Breast epithelium (tissue), 4 donors: ENCODE data around the gene CHRNG. TPM values are rescaled to one million over a fixed set of nuclear protein-coding genes. Genes with fewer than 3 reads are reported as not detected.

Experiments used
- DNase-seq, 2 donors: peaks; one replicate each; pipeline ENCODE4 v3.0.0-alpha.2; 2019; ENCODE audit warnings: low spot score in 2 of 2
- H3K27ac ChIP-seq, 2 donors: fragments of 200-600 bp; sonication (generic) in 1 of 2; one replicate each; pipeline ENCODE4 v1.5.1; 2016 to 2019; ENCODE audit warnings: mild to moderate bottlenecking in 1 of 2
- H3K27me3 ChIP-seq, 2 donors: fragments of 200-600 bp; sonication (generic) in 1 of 2; one replicate each; pipeline versions ENCODE4 v1.5.1 to v1.6.0; 2017 to 2019; ENCODE audit warnings: control low read depth in 1 of 2, mild to moderate bottlenecking in 1 of 2
- H3K36me3 ChIP-seq: fragments of 200-600 bp; one replicate; pipeline ENCODE4 v1.5.1; 2019
- H3K4me1 ChIP-seq, 2 donors: fragments of 200-600 bp; sonication (generic); one replicate each; pipeline ENCODE4 v1.5.1; 2016 to 2019; ENCODE audit warnings: control low read depth in 1 of 2
- H3K4me3 ChIP-seq, 3 donors: fragments of 200-600 bp; sonication (generic); 1 replicate in 2 of 3; 2 replicates in 1 of 3; pipeline ENCODE4 v1.5.1; 2016 to 2019; ENCODE audit warnings: mild to moderate bottlenecking in 3 of 3, moderate library complexity in 2 of 3
- H3K9me3 ChIP-seq, 2 donors: fragments of 200-600 bp; sonication (generic) in 1 of 2; one replicate each; pipeline ENCODE4 v1.5.1; 2016 to 2019; ENCODE audit warnings: control low read depth in 1 of 2
- POLR2A ChIP-seq: fragments of 450-650 bp; IDR thresholded peaks from one replicate; pipeline ENCODE4 v1.6.1; 2016; ENCODE audit warnings: antibody characterized with exemption, mild to moderate bottlenecking, moderate library complexity
- POLR2AphosphoS5 ChIP-seq, 3 donors: sonication (generic); formaldehyde crosslinking; IDR thresholded peaks; one replicate each; pipeline ENCODE4 v1.6.1; 2017; ENCODE audit warnings: antibody characterized with exemption in 3 of 3
- intact Hi-C: fragments of 100-400 bp; cut with DNase I; formaldehyde crosslinking; loops from one replicate; pipeline ENCODE4 v1.15.1; 2023; ENCODE audit warnings: low total_unique reads
- total RNA-seq, 3 donors: library from RNA; depleted of rRNA; stranded (reverse); fragments of >200 nt; gene quantifications; one replicate each; pipeline ENCODE4 v1.1.0, GENCODE V29; 2016
- TF ChIP-seq, protein P1 (sequence below), 3 donors: fragments of 450-650 bp; IDR thresholded peaks; one replicate each; pipeline ENCODE4 v1.5.1; 2016 to 2017; ENCODE audit warnings: antibody characterized with exemption in 3 of 3, mild to moderate bottlenecking in 3 of 3, moderate library complexity in 3 of 3

Gene CHRNG
- total RNA-seq, 3 donors from 2014 or later: not detected

- Histone ChIP-seq H3K27me3 (peaks cover 0 to 9% of the 10 kb centered on the region in 2 donors), H3K4me3 (no peak overlapping the region), H3K4me1 (peaks cover 0 to 5% of the 10 kb centered on the region in 2 donors), H3K27ac (no peak overlapping the region), H3K9me3 (no peaks in the 10 kb centered on the region), H3K36me3 (no peaks in the 10 kb centered on the region)
- TF ChIP-seq POLR2A: no peak
- TF ChIP-seq, protein P1, sequence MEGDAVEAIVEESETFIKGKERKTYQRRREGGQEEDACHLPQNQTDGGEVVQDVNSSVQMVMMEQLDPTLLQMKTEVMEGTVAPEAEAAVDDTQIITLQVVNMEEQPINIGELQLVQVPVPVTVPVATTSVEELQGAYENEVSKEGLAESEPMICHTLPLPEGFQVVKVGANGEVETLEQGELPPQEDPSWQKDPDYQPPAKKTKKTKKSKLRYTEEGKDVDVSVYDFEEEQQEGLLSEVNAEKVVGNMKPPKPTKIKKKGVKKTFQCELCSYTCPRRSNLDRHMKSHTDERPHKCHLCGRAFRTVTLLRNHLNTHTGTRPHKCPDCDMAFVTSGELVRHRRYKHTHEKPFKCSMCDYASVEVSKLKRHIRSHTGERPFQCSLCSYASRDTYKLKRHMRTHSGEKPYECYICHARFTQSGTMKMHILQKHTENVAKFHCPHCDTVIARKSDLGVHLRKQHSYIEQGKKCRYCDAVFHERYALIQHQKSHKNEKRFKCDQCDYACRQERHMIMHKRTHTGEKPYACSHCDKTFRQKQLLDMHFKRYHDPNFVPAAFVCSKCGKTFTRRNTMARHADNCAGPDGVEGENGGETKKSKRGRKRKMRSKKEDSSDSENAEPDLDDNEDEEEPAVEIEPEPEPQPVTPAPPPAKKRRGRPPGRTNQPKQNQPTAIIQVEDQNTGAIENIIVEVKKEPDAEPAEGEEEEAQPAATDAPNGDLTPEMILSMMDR (IDR thresholded peaks at IDR 0.05): no peak
- no peak for TF ChIP-seq POLR2AphosphoS5 (IDR thresholded peaks at IDR 0.05)
- no peak for DNase-seq
- intact Hi-C loops: no loop called here
These were observed 31.2 kb upstream of the CHRNG start for GRCh38 chr2:232508251-232508650.

DNA sequence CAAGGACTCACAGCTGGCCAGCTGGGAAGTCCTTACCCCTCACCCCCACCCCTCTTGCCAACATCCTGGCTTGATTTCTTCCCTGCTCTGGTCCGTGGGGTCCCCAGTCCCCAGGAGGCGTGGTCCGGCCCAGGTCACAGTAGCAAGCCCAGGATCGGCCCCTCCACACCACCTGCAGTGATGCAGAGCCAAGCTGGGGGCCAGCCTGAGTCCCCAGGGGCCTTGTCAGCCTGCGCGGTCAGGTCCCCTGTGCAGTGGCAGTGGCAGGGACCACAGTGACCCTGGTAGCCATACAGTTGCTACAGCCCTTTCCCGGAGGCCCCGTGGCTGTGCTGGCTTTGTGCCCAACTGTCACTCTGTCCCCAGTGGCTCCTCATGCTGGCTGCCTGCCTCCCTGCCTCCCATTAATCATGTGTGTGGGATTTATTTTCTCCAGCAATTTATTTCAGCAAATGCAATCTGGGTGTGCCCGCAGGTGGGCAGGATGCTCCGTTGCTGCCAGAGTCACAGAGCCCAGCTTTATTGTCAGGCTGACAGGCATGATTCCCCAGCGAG, 28.1 kb upstream of the CHRNG start:
- H3K4me1 ChIP-seq: no peaks in the 10 kb centered on the region
- intact Hi-C loops: loop anchor here (10.0 kb wide), 2 partner anchors 607 to 1347 kb away; no protein-coding TSS in a partner anchor

DNA sequence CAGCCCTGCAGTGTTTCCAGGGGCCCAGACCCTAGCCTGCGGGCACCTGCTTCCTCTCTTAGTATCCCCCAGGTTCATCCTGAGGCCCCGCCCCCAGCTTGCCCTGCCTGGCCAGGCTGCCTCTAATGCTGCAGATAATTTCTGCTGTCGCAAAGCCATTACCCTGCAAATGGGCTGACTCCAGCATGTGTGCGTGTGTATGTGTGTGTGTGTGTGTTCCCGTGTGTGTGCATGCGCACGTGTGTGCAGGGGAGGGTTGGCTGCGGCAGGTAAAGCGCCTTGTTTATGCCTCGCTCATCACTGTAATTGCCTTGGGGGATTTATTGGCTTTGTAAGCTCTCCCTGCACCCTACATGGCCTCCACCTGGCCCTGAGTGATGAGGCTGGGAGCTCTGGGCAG, 26.9 kb upstream of the CHRNG start:
- TF ChIP-seq POLR2AphosphoS5 (IDR thresholded peaks at IDR 0.05) (no peak), POLR2A (no peak)
- TF ChIP-seq, protein P1 (IDR thresholded peaks at IDR 0.05): no peak
- intact Hi-C loops: loop anchor here (1.0 to 10.0 kb wide), 3 partner anchors 19 to 1348 kb away; no protein-coding TSS in a partner anchor
- no peaks in the 10 kb centered on the region for H3K36me3 ChIP-seq
- H3K27ac ChIP-seq: no peak overlapping the region
- H3K9me3 ChIP-seq: no peaks in the 10 kb centered on the region
- H3K4me1 ChIP-seq: no peaks in the 10 kb centered on the region
- no peaks in the 10 kb centered on the region for H3K27me3 ChIP-seq
- H3K4me3 ChIP-seq: no peak overlapping the region
- no peak for DNase-seq

More for the DNA sequence above, 28.1 kb upstream of the CHRNG start:
- Histone ChIP-seq H3K27me3 (no peaks in the 10 kb centered on the region), H3K27ac (no peak overlapping the region), H3K4me3 (no peak overlapping the region), H3K36me3 (no peaks in the 10 kb centered on the region), H3K9me3 (no peaks in the 10 kb centered on the region)
- no peak for TF ChIP-seq POLR2AphosphoS5 (IDR thresholded peaks at IDR 0.05)
- TF ChIP-seq POLR2A: no peak
- TF ChIP-seq, protein P1 (IDR thresholded peaks at IDR 0.05): no peak
- DNase-seq: no peak

GRCh38 chr2:232513353-232513752, 26.1 kb upstream of the CHRNG start:
- Histone ChIP-seq H3K4me3 (no peak overlapping the region), H3K27me3 (no peaks in the 10 kb centered on the region), H3K4me1 (no peaks in the 10 kb centered on the region), H3K36me3 (no peaks in the 10 kb centered on the region), H3K27ac (no peak overlapping the region), H3K9me3 (no peaks in the 10 kb centered on the region)
- intact Hi-C loops: loop anchor here (1.0 to 10.0 kb wide), 3 partner anchors 20 to 1349 kb away; no protein-coding TSS in a partner anchor
- TF ChIP-seq POLR2A: no peak
- DNase-seq: no peak

- DNase-seq: no peak
These were observed 23.9 kb upstream of the CHRNG start for GRCh38 chr2:232515639-232516038.

More at GRCh38 chr2:232515639-232516038, 23.9 kb upstream of the CHRNG start:
- TF ChIP-seq POLR2A (no peak), POLR2AphosphoS5 (IDR thresholded peaks at IDR 0.05) (no peak)
- TF ChIP-seq, protein P1 (IDR thresholded peaks at IDR 0.05): no peak
- H3K4me3 ChIP-seq: no peak overlapping the region
- H3K27me3 ChIP-seq: peaks cover 0 to 15% of the 10 kb centered on the region in 2 donors
- H3K9me3 ChIP-seq: no peaks in the 10 kb centered on the region
- no peak overlapping the region for H3K27ac ChIP-seq
- no peaks in the 10 kb centered on the region for H3K36me3 ChIP-seq
- no peaks in the 10 kb centered on the region for H3K4me1 ChIP-seq
- intact Hi-C loops: loop anchor here (10.0 kb wide), 2 partner anchors 611 to 1351 kb away; no protein-coding TSS in a partner anchor
